SK-N-SH (cell line): Measurements from ENCODE around the gene LHX4.

Source experiments
- CTCF ChIP-seq: fragments of 200-600 bp; sonication (generic); IDR thresholded peaks from 2 replicates; pipeline ENCODE4 v1.6.1; 2017; ENCODE audit warnings: antibody characterized with exemption, mild to moderate bottlenecking, moderate library complexity
- EZH2phosphoT487 ChIP-seq: fragments of 200-600 bp; sonication (generic); IDR thresholded peaks from 2 replicates; pipeline ENCODE4 v1.6.1; 2017; ENCODE audit warnings: low read depth, mixed run types, mild to moderate bottlenecking, antibody characterized with exemption, moderate library complexity, borderline replicate concordance
- GATA2 ChIP-seq: sonication (generic); formaldehyde crosslinking; IDR thresholded peaks from 2 replicates; pipeline ENCODE4 v1.5.0; 2020; ENCODE audit warnings: mild to moderate bottlenecking, missing genetic modification reagents
- NFIC ChIP-seq: IDR thresholded peaks from 2 replicates; pipeline ENCODE4 v1.4.0; 2012; ENCODE audit warnings: borderline replicate concordance
- POLR2AphosphoS5 ChIP-seq: IDR thresholded peaks from 2 replicates; pipeline ENCODE4 v1.6.1; 2012; ENCODE audit warnings: low read depth, low read length
- RAD21 ChIP-seq: IDR thresholded peaks from 2 replicates; pipeline ENCODE4 v1.6.1; 2012; ENCODE audit warnings: mild to moderate bottlenecking, low read length
- SIN3A ChIP-seq: IDR thresholded peaks from 2 replicates; pipeline ENCODE4 v1.6.1; 2012; ENCODE audit warnings: low read depth, mild to moderate bottlenecking, low read length, moderate library complexity, borderline replicate concordance
- YY1 ChIP-seq: IDR thresholded peaks from 2 replicates; pipeline ENCODE4 v1.4.0; 2012; ENCODE audit warnings: low read depth, mild to moderate bottlenecking
- TF ChIP-seq, protein P1 (sequence below): IDR thresholded peaks from 2 replicates; pipeline ENCODE4 v1.6.1; 2012; ENCODE audit warnings: mild to moderate bottlenecking, low read depth, low read length, moderate library complexity

DNA sequence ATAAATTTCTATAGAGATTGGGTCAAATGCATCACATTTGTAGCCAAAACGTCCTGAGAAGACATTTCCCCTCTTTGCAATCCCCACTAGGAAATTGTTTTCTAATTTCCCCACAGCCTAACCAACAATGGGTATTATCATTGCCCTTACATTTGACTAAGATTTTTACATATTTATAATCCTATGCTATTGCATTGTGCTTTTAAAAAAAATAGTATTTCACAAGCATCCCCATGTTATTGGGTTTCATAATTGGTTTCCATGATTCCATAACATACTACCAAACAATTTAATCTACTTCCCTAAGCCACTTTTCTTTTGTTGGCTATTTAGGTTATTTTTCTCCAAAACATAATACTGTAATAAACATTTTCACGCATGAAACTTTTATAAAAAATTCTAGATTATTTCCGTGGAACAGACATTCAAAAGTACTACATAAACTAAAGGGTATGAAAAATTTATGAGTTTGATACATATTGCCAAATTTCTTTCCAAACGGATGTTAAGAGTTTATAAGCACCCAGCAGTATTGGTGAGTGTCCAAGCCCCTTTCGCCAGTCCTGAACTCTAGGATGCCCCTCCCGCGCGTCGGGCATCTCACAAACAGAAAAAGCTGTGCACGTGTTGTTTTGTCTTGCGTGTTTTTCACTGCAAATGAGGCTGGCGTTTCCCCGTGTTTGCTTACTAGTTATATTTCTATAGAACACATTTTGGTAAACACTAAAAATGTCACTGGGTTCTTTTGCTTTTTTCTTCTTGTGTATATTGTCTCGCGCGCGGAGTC lies 2.0 kb upstream of the LHX4 start:
- TF ChIP-seq SIN3A (no peak), POLR2AphosphoS5 (no peak), CTCF (no peak), NFIC (no peak), GATA2 (CRISPR knock-in tag) (no peak), EZH2phosphoT487 (no peak), YY1 (no peak), RAD21 (no peak)
- TF ChIP-seq, protein P1, sequence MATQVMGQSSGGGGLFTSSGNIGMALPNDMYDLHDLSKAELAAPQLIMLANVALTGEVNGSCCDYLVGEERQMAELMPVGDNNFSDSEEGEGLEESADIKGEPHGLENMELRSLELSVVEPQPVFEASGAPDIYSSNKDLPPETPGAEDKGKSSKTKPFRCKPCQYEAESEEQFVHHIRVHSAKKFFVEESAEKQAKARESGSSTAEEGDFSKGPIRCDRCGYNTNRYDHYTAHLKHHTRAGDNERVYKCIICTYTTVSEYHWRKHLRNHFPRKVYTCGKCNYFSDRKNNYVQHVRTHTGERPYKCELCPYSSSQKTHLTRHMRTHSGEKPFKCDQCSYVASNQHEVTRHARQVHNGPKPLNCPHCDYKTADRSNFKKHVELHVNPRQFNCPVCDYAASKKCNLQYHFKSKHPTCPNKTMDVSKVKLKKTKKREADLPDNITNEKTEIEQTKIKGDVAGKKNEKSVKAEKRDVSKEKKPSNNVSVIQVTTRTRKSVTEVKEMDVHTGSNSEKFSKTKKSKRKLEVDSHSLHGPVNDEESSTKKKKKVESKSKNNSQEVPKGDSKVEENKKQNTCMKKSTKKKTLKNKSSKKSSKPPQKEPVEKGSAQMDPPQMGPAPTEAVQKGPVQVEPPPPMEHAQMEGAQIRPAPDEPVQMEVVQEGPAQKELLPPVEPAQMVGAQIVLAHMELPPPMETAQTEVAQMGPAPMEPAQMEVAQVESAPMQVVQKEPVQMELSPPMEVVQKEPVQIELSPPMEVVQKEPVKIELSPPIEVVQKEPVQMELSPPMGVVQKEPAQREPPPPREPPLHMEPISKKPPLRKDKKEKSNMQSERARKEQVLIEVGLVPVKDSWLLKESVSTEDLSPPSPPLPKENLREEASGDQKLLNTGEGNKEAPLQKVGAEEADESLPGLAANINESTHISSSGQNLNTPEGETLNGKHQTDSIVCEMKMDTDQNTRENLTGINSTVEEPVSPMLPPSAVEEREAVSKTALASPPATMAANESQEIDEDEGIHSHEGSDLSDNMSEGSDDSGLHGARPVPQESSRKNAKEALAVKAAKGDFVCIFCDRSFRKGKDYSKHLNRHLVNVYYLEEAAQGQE: no peak
